GM23248 (cell line): Measurements from ENCODE around the gene FIP1L1.

Experiments
- EZH2 ChIP-seq: fragments of 200-600 bp; sonication (generic); IDR thresholded peaks from 2 replicates; pipeline ENCODE4 v1.6.1; 2018; ENCODE audit warnings: antibody characterized with exemption, mild to moderate bottlenecking; ENCODE audit not compliant: insufficient read depth, poor library complexity, severe bottlenecking
- EZH2phosphoT487 ChIP-seq: fragments of 200-600 bp; sonication (generic); IDR thresholded peaks from 2 replicates; pipeline ENCODE4 v1.6.1; 2018; ENCODE audit warnings: antibody characterized with exemption, moderate library complexity, mild to moderate bottlenecking, low read depth; ENCODE audit not compliant: insufficient read depth

DNA sequence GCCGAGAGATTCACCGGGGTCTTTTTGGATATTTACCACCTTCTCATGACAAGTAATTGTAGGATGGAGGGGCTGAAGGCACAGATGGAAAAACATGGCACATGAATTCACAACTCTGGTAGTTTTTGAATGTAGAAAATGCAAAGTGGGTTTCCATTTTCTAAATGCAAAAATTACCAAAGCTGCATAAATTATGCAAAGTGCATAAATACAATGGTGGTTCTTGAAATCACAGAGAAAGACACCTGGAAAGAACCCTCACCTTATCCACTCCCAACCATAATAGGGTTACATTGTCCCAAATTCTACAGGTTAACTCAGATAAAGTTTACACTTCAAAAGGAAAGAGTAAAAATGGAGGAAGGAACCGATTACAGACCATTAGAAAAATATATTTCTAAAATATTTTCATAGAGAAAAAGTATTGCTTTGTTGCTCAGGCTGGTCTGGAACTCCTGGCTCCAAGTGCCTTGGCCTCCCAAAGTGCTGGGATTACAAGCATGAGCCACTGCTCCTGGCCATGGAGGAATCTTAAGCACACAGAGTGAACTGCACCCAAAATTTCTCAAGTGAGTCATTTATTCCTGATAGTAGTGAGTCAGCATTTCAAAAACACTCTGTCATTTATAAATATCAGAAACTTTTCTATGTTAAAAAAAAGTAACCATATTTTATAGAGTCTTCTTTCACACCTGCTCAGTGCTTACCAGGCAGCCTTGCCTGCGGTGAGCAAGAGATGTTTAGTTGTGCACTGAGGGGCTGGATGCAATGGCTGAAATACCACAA, 101.4 kb downstream of the FIP1L1 start:
- TF ChIP-seq EZH2 (no peak), EZH2phosphoT487 (no peak)
